ENCODE data around the gene LDLRAD4.

LDLRAD4 gene

GRCh38 chr18:13289481-13290205, 71.1 kb downstream of the LDLRAD4 start:
- DNase-seq, result no peak

- no peak for DNase-seq
Measured at GRCh38 chr18:13290856-13291271, 72.3 kb downstream of the LDLRAD4 start.

- no peak for DNase-seq
Measured at GRCh38 chr18:13291299-13291698, 72.7 kb downstream of the LDLRAD4 start.

DNA sequence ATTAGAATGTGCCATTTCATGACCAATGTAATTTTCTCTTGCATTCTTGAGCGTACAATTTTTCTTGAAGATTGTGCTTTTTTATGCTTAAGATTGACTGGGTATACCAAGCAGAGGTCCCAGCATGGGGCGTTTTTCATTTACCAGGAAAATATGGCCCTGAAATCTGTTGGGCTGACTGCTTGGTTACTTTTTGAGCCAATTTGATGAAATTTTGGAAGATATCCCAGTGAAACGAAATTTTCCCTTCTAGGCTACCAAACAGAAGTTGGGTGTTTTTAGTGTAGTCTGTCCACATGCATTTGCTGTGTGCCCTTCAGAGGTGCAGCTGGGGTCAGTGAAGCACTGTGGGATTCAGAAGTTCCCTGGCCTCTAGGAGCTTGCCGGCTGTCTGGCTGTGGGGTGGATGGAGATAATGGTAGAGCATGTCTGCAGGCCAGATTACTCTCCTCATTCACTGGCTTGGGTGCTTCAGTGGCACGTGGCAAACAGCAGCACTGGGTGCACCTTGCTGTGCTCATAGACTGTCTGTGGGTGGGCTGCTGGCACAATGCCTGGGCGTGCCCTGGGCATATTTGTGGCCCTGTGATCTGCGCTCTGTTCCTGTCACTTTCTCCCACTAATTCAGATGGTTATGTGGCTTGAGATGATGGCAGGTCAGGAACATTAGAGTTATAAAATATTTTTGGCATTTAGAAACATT, 73.3 kb downstream of the LDLRAD4 start:
- DNase-seq, result no peak

- DNase-seq, result no peak
Measured at GRCh38 chr18:13292736-13293135, 74.2 kb downstream of the LDLRAD4 start.

DNA sequence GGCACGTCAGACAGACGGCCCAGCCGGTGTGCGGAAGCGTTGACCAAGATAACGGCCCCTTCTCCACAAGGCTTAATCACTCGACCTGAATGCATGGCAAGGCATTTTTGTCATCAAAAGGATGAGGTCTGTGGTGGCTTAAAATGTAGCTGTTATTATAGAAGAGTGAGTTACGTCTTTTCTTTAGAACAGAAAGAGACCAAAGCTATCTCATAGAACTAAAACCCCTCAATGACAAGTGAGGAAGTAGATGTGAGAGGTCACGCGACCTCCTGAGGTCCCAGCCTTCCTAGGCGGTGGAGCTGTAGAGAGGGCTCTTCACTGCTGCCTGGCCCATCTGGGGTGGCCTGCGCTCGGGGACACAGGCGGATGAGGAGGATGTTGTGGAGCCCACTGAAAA, 75.7 kb downstream of the LDLRAD4 start:
- DNase-seq, result no peak

- DNase-seq, result no peak
Measured at GRCh38 chr18:13295894-13296293, 77.3 kb downstream of the LDLRAD4 start.

GRCh38 chr18:13296867-13297574, 78.5 kb downstream of the LDLRAD4 start:
- no peak for DNase-seq

- DNase-seq, result no peak
Measured at GRCh38 chr18:13298262-13298661, 79.7 kb downstream of the LDLRAD4 start.

GRCh38 chr18:13300029-13300428, 81.5 kb downstream of the LDLRAD4 start:
- DNase-seq, result no peak

GRCh38 chr18:13300796-13301195, 82.2 kb downstream of the LDLRAD4 start:
- no peak for DNase-seq

- DNase-seq, result no peak
Measured at GRCh38 chr18:13302040-13302439, 83.5 kb downstream of the LDLRAD4 start.

GRCh38 chr18:13302457-13303225, 84.1 kb downstream of the LDLRAD4 start:
- peak; percentile 73 for DNase-seq

DNA sequence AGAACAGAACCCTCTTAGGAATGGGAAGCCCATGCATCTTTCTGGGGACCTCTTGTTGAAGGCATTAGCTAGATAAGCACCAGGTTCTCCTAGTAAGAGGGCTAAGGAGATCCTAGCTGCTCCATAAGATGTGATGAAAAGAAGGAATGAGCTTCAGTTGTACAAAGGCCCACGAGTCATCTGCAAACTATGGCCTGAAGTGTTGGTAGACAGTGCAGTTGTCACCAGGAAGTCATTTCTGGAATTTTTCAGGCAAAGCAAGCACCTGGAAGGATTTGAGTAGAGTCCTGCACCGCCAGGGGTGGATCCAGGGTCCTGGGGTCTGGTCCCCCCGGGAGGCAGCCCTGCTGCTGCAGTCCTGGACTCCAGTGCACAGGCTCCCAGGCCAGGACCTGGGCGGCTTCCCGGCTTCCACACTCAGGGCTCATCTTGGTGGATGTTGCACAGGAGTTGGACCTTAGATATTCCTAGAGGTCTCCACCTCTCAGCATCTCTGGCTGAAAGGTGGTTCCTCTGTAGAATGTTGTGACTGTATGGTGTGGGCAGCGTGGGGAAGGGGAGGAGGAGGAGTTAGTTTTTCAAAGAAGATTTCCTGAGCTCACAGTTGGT, 85.3 kb downstream of the LDLRAD4 start:
- DNase-seq, result no peak

GRCh38 chr18:13305301-13305700, 86.7 kb downstream of the LDLRAD4 start:
- DNase-seq, result no peak

GRCh38 chr18:13306583-13306982, 88.0 kb downstream of the LDLRAD4 start:
- peak; percentile 34 for DNase-seq

- no peak for DNase-seq
Measured at GRCh38 chr18:13308369-13308768, 89.8 kb downstream of the LDLRAD4 start.

GRCh38 chr18:13309031-13309747, 90.6 kb downstream of the LDLRAD4 start:
- no peak for DNase-seq

DNA sequence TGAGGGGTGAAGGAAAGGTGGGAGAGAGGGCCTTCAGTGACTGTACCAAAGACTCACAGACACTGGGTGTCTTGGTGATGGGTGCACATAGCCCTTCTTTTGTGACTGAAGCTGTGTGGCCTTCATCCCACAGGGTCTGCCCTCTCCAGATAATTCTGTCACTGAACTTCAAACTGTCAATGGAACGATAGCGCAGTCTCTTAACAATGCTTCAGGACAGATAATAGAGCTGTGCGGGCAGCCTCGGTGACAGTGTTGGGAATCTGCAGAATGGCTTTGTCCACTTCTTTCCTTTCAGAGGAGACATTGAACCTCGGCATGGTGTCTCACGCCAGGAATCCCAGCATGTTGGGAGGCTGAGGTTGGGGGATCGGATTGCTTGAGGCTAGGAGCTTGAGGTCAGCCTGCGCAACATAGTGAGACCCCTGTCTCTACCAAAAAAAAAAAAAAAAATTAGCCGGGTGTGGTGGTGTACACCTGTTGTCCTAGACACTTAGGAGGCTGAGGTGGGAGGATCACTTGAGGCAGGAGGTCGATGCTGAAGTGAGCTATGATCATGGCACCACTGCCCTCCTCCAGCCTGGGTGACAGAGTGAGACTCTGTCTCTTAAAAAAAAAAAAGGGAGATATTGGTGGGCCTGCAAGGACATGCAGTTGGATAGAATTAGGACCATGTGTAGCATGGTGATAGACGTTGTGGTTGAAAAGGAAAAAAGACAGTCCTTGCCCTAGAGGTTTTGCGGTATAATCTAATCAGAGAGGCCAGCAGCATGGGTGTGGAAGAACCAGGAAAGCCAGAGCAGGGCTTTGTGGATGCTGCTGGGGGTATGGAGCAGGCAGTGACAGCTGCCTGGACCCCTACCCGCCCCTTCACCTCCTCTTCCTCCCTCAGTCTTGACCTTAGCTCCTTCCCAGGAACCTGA, 91.4 kb downstream of the LDLRAD4 start:
- no peak for DNase-seq

DNA sequence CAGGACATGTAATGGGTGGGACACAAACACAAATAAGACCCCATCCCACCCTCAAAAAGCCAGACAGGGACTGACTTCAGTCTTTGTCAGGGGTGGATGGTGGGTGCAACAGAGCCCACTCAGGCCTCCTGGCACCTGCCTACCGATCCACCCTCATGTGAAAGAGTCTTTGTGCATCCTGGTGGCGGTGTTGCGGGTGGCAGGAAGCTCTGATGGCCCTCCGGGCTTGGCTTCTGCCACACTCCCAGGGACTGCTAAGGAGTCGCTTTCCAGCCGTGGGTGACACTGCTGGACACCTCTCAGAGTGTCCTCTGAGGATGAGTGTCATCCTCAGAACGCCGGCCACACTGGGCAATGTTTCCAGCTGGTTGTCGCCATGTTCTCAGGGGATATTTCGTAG, 92.6 kb downstream of the LDLRAD4 start:
- DNase-seq, result no peak

- no peak for DNase-seq
Measured at GRCh38 chr18:13312515-13312914, 94.0 kb downstream of the LDLRAD4 start.
